HG03097 (cell line): ENCODE results near the gene PRM2.

ENCODE experiments used
- ATAC-seq: cut with Tn5 transposase; IDR thresholded peaks from one replicate; pipeline ENCODE4 v1.9.1; 2021; ENCODE audit not compliant: unreplicated experiment, low FRiP score

Gene PRM2

GRCh38 chr16:11232852-11233726 lies 43.2 kb downstream of the PRM2 start:
- ATAC-seq = peak; percentile 48

DNA sequence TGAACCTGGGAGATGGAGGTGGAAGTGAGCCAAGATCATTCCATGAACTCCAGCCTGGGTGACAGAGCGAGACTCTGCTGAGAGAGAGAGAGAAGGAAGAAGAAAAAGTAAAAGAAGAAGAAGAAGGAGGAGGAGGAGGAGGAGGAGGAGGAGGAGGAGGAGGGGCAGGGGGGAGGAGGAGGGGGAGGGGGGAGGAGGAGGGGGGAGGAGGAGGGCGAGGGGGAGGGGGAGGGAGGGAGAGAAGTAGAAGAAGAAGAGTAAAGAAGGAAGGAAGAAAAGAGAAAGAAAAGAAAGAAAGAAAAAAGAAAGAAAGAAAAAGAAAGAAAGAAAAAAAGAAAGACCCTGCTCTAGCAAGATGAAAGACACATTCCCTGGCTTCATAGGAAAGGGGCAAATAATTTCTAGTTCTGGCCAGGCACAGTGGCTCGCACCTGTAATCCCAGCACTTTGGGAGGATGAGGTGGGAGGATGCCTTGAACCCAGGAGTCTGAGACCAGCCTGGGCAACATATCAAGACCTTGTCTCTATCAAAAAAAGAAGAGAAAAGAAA lies 43.9 kb downstream of the PRM2 start:
- no peak for ATAC-seq

DNA sequence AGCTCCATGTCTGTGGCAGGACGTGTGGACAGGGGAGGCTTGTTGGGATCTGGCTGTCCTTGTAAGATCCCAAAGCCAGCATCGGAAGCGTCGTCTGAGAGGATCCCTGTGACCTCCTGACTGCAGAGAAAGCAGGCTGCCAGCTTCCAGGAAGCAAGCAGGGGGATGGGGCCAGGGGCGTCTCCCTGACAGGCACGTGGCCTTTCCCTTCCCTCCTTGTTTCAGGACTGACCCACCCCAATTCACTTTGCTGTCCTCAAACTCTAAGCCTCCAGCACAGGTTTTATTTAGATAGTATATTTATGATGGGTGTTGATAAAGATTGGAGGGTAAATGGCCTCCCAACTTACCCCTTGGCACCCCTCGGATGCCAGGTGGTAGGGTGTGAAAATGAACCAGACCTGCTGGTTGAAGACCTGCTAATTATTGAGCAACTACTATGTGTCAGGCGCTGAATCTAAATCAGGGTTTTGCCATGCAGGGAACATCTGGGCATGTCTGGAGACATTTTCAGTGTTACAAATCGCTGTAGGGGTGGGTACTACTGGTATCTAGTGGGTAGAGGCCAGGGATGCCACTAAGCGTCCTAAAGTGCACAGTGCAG lies 44.8 kb downstream of the PRM2 start:
- no peak for ATAC-seq

GRCh38 chr16:11229906-11230305 lies 46.4 kb downstream of the PRM2 start:
- no peak for ATAC-seq

DNA sequence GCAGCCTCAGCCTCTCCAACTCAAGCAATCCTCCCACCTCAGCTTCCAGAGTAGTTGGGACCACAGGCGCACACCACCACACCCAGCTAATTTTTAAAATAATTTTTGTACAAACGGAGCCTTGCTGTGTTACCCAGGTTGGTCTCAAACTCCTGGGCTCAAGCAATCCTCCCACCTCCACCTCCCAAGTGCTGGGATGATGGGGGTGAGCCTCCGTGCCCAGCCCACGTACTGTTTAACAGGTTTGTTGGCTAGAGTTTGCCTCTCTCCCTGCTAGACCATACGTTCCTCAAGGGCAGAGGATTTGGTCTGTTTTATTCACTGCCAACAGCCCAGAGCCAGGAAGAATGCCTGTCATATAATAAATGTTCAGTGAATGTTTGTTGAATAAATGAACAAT lies 46.8 kb downstream of the PRM2 start:
- ATAC-seq = no peak

DNA sequence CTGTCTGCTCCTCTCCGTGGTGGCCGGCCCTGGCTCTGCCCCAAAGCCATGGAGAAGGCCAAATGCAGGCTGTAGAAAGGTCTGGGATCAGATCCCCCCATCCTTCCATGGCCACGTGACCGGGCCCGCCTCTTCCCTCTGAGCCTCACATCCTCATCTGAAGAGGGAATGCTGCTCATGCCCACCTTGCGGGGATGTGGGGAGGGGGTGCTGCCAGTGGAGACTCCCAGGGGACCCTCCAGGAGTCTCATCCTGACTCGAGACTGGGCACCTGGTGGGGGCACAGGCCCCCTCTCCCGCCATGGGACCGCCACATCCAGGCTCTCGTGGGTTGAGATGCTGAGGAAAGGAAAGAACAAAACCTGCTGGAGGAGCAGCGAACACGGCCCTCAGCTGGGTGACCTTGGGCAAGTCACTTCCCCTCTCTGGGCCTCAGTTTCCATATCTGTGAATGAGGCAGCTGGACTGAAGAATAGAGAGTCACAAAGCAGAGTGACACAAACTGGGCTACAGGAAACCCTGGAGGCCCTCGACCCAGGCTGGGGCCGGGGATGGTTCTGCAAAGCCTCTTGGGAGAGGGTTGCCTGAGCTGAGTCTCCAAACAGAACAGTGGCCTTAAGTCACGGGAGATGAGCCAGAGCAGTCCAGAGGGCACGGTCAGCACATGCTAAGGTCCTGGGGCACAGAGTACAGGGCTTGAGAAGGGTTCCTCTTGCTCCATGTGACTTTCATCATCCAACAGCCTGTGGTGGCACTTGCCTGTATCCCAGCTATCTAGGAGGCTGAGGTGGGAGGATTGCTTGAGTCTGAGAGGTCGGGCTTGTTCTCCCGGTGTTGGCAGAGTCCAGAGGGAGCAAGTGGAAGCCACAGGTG lies 50.4 kb downstream of the PRM2 start:
- peak; percentile 2 for ATAC-seq
